HL-60 (cell line): ENCODE measurements around the gene ANAPC13.
A peak's percentile ranks its signal among the peaks of the same experiment; 100 is the strongest.

Experiments
- DNase-seq, 2 experiments: peaks; one replicate each; pipeline ENCODE4 v3.0.0-alpha.2; 2010 to 2020; ENCODE audit warnings: low read depth in 1 of 2, low spot score in 1 of 2
- H3K27ac ChIP-seq: fragments of 250-450 bp; sonication (Bioruptor Pico); replicated peaks from 2 replicates; pipeline ENCODE4 v1.5.1; 2020; ENCODE audit warnings: mild to moderate bottlenecking, moderate library complexity
- H3K27me3 ChIP-seq: fragments of 250-450 bp; sonication (Bioruptor Pico); 2 replicates; pipeline ENCODE4 v1.5.1; 2021; ENCODE audit warnings: mild to moderate bottlenecking, moderate library complexity; ENCODE audit not compliant: insufficient read depth, poor library complexity, severe bottlenecking
- H3K4me3 ChIP-seq: replicated peaks from 2 replicates; pipeline ENCODE4 v1.5.1; 2011; ENCODE audit warnings: mild to moderate bottlenecking, control low read depth, low read length; ENCODE audit not compliant: insufficient read depth
- CTCF ChIP-seq: IDR thresholded peaks from one replicate; pipeline ENCODE4 v1.5.1; 2011; ENCODE audit warnings: low read length, control low read depth, inconsistent platforms; ENCODE audit not compliant: insufficient read depth
- GABPA ChIP-seq: IDR thresholded peaks from 2 replicates; pipeline ENCODE4 v1.6.1; 2012; ENCODE audit warnings: low read depth
- POLR2AphosphoS5 ChIP-seq: IDR thresholded peaks from 2 replicates; pipeline ENCODE4 v1.6.1; 2012; ENCODE audit warnings: low read depth
- SPI1 ChIP-seq: IDR thresholded peaks from 2 replicates; pipeline ENCODE4 v1.6.1; 2012; ENCODE audit warnings: low read depth, mild to moderate bottlenecking, borderline replicate concordance
- TF ChIP-seq, protein P1 (sequence below): IDR thresholded peaks from 2 replicates; pipeline ENCODE4 v1.6.1; 2012; ENCODE audit warnings: low read depth; ENCODE audit not compliant: insufficient replicate concordance

The ANAPC13 gene

DNA sequence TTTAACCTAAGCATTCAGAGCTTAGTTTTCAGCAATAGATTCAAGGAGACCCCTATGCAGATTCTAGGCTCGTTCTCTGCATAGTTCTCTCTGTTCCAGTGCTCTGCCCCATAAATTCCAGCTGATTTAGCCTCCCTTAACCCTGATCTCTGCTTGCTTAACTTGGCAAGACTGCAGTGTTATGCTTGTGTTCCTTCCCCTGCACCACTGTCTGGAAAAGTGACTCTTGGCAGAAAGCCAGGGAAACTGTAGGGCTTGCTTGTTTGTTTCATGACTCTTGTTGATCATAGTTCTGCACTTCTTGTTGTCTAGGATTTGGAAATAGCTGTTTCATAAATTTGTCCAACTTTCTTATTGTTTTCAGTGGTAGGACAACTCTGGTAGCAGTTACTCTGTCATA, 40.1 kb downstream of the ANAPC13 start:
- Histone ChIP-seq H3K27ac (no peak overlapping the region), H3K4me3 (no peak overlapping the region), H3K27me3 (no peaks in the 10 kb centered on the region)
- peak in 1 of 2 experiments; percentile 1 for DNase-seq
- TF ChIP-seq, protein P1, sequence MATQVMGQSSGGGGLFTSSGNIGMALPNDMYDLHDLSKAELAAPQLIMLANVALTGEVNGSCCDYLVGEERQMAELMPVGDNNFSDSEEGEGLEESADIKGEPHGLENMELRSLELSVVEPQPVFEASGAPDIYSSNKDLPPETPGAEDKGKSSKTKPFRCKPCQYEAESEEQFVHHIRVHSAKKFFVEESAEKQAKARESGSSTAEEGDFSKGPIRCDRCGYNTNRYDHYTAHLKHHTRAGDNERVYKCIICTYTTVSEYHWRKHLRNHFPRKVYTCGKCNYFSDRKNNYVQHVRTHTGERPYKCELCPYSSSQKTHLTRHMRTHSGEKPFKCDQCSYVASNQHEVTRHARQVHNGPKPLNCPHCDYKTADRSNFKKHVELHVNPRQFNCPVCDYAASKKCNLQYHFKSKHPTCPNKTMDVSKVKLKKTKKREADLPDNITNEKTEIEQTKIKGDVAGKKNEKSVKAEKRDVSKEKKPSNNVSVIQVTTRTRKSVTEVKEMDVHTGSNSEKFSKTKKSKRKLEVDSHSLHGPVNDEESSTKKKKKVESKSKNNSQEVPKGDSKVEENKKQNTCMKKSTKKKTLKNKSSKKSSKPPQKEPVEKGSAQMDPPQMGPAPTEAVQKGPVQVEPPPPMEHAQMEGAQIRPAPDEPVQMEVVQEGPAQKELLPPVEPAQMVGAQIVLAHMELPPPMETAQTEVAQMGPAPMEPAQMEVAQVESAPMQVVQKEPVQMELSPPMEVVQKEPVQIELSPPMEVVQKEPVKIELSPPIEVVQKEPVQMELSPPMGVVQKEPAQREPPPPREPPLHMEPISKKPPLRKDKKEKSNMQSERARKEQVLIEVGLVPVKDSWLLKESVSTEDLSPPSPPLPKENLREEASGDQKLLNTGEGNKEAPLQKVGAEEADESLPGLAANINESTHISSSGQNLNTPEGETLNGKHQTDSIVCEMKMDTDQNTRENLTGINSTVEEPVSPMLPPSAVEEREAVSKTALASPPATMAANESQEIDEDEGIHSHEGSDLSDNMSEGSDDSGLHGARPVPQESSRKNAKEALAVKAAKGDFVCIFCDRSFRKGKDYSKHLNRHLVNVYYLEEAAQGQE: no peak
- no peak for TF ChIP-seq CTCF
- TF ChIP-seq POLR2AphosphoS5: no peak
- no peak for TF ChIP-seq GABPA
- no peak for TF ChIP-seq SPI1

GRCh38 chr3:134445095-134445494, 40.7 kb downstream of the ANAPC13 start:
- Histone ChIP-seq H3K27ac (no peak overlapping the region), H3K27me3 (no peaks in the 10 kb centered on the region), H3K4me3 (no peak overlapping the region)
- DNase-seq: no peak
- TF ChIP-seq, protein P1: no peak
- TF ChIP-seq SPI1: no peak
- no peak for TF ChIP-seq POLR2AphosphoS5
- no peak for TF ChIP-seq CTCF

DNA sequence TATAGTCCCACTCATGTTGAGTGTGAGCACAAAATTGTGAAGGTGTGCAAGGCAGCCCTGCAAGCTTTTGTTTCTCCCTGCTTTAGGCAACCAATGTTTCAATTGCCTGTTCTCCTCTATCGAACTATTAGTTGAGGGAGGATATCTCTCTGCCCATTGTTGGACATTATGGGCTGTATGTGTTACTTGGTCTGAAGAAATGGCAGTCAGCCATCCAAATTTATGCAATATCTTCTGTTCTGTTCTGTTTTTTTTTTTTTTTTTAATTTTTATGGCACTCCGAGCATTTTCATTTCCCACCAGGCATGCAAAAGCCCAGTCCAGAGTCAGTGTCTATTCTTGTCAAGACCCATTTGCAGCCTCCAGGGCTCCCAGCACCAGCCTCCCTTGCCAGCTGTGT, 44.0 kb downstream of the ANAPC13 start:
- TF ChIP-seq CTCF: no peak
- TF ChIP-seq, protein P1: no peak
- TF ChIP-seq GABPA: no peak
- TF ChIP-seq SPI1: no peak
- no peak for TF ChIP-seq POLR2AphosphoS5
- H3K27me3 ChIP-seq: no peaks in the 10 kb centered on the region

More for the DNA sequence above, 44.0 kb downstream of the ANAPC13 start:
- Histone ChIP-seq H3K27ac (no peak overlapping the region), H3K4me3 (no peak overlapping the region)
- no peak for DNase-seq
